ENCODE data around the gene CHST13.

GRCh38 chr3:126580746-126581145, 56.8 kb downstream of the CHST13 start:
- TF ChIP-seq CTCF (IDR thresholded peaks at IDR 0.05) = no peak
- no peak for TF ChIP-seq POLR2AphosphoS5 (IDR thresholded peaks at IDR 0.05)
